Uterus (tissue), 2 donors: ENCODE data around the gene FOXD4.
"Not testable (repeated sequence)": the region's sequence is repeated elsewhere in the genome, so short reads cannot be mapped to it uniquely, and the experiment has no call there.

Source experiments
- CTCF ChIP-seq, 4 experiments: fragments of 200-600 bp in 2 of 4; fragments of 450-650 bp in 2 of 4; sonication (generic) in 2 of 4; IDR thresholded peaks; one replicate each; pipeline ENCODE4 v1.5.1; 2016 to 2019; ENCODE audit warnings: antibody characterized with exemption in 4 of 4, mild to moderate bottlenecking in 2 of 4, moderate library complexity in 1 of 4
- POLR2A ChIP-seq, 2 donors: fragments of 450-650 bp; IDR thresholded peaks; one replicate each; pipeline ENCODE4 v1.6.1; 2016; ENCODE audit warnings: antibody characterized with exemption in 2 of 2, mild to moderate bottlenecking in 1 of 2, moderate library complexity in 1 of 2

DNA sequence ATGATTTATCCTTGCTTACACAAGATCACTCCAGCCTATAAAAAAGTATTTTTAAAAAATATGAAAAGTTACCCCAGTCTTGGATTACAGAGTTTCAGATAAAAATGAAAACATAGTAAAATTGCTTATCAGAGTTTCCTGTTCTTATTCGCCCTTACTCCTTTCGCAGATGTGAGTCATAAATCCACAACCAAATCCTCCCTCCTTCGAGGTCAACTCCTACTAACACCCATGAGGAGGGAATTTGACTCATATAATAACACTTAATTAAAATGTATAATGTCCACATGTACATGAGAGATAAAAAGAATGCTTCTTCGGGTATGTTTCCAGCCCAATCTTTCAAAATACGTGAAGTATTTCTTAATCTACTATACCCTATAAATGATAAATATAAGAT is 23.9 kb downstream of the FOXD4 start:
- TF ChIP-seq POLR2A, CTCF (IDR thresholded peaks at IDR 0.05): not testable (repeated sequence)
